ENCODE data around the gene GLT1D1.

GRCh38 chr12:128863957-128864356, 10.7 kb downstream of the GLT1D1 start:
- TF ChIP-seq GATA3 (IDR thresholded peaks at IDR 0.05; ENCODE audit: low read depth, low read length): no peak
- TF ChIP-seq GATA2 (IDR thresholded peaks at IDR 0.05; ENCODE audit: low read depth, low read length): no peak
